Measurements from ENCODE around the gene FKBP9. TPM values are rescaled to one million over a fixed set of nuclear protein-coding genes. Genes with fewer than 3 reads are reported as not detected.

Gene FKBP9
- total RNA-seq, 1 experiment from 2014 or later, result 11.1 TPM

- no peak overlapping the region for H2BK15ac ChIP-seq (ENCODE audit: low read depth, low read length)
- H2BK12ac ChIP-seq (ENCODE audit: insufficient read length, low read depth, low read length), result no peak overlapping the region
- H2BK5ac ChIP-seq (ENCODE audit: insufficient read length, low read length), result no peak overlapping the region
- no peak overlapping the region for H3K14ac ChIP-seq (ENCODE audit: insufficient read depth, low read length)
- H3K18ac ChIP-seq (ENCODE audit: insufficient read length, low read depth, low read length), result no peak overlapping the region
- Mint-ChIP-seq H3K27me3 (ENCODE audit: low read depth) (no peaks in the 10 kb centered on the region), H3K4me1 (no peaks in the 10 kb centered on the region), H3K4me3 (no peak overlapping the region), H3K9me3 (no peaks in the 10 kb centered on the region), H3K36me3 (ENCODE audit: insufficient read depth in 1 of 3, low read depth in 3 of 3) (peaks cover 0 to 5% (median 0%) of the 10 kb centered on the region in 3 experiments; a peak in 3 of 7 replicates), H3K27ac (no peak overlapping the region; a peak in 1 of 7 replicates)
- H3K9me3 ChIP-seq (ENCODE audit: control insufficient read depth, low read depth, low read length), result no peaks in the 10 kb centered on the region
- no peaks in the 10 kb centered on the region for H3K27me3 ChIP-seq (ENCODE audit: insufficient read depth, low read length)
- H3K23ac ChIP-seq (ENCODE audit: insufficient read length, low read depth, low read length), result no peak overlapping the region
- peaks cover 11% of the 10 kb centered on the region; the same call in 1 of the 2 replicates for H3K79me2 ChIP-seq (ENCODE audit: insufficient read depth, low read length)
- no peak overlapping the region for H3T11ph ChIP-seq (ENCODE audit: low read length)
- no peak overlapping the region for H2AK5ac ChIP-seq (ENCODE audit: insufficient read length, low read length)
- H3K79me1 ChIP-seq (ENCODE audit: insufficient read depth, low read depth, low read length, poor library complexity, severe bottlenecking), result no peaks in the 10 kb centered on the region
- H4K91ac ChIP-seq (ENCODE audit: insufficient read length, low read depth, low read length), result no peak overlapping the region
- no peak for DNase-seq
- H3K9ac ChIP-seq (ENCODE audit: extremely low read depth, insufficient read length, low read length), result no peak overlapping the region
- H3K4me2 ChIP-seq (ENCODE audit: insufficient read depth, insufficient read length, low read length), result no peak overlapping the region
- H3K4ac ChIP-seq (ENCODE audit: low read depth, low read length), result no peak overlapping the region
- no peak overlapping the region for H2BK20ac ChIP-seq (ENCODE audit: low read depth, low read length, poor library complexity, severe bottlenecking)
- H2BK120ac ChIP-seq (ENCODE audit: low read depth, low read length, poor library complexity, severe bottlenecking), result no peak overlapping the region
- H2AFZ ChIP-seq (ENCODE audit: low read length), result no peak overlapping the region
- no peak overlapping the region for H4K8ac ChIP-seq (replicated peaks; ENCODE audit: insufficient read length, low read depth, low read length)
- H4K20me1 ChIP-seq (ENCODE audit: control insufficient read depth, insufficient read depth, insufficient read length), result no peaks in the 10 kb centered on the region
- no peak overlapping the region for H3K56ac ChIP-seq (ENCODE audit: insufficient read length, low read depth, low read length)
- no CpG with 5 or more reads among the region's 2 CpGs for WGBS (ENCODE audit: extremely low coverage, insufficient read length, low lambda C conversion rate)
- H3K23me2 ChIP-seq (ENCODE audit: insufficient read length, low read depth, low read length, poor library complexity, severe bottlenecking), result no peaks in the 10 kb centered on the region
- no peaks in the 10 kb centered on the region for H3K4me1 ChIP-seq (ENCODE audit: insufficient read depth, low read length)
- H3K27ac ChIP-seq (ENCODE audit: insufficient read length, low read depth, low read length), result no peak overlapping the region
- TF ChIP-seq CTCF (conservative IDR thresholded peaks at IDR 0.05), result no peak
- H4K5ac ChIP-seq (ENCODE audit: insufficient read length, low read depth, low read length), result no peak overlapping the region
Observed at GRCh38 chr7:33054261-33054964, 97.2 kb downstream of the FKBP9 start.

All from H9 (cell line).